Kidney epithelial cell (primary cell): ENCODE results near the gene ACAP3. TPM values are rescaled to one million over a fixed set of nuclear protein-coding genes. Genes with fewer than 3 reads are reported as not detected.

Source experiments
- DNase-seq: peaks from one replicate; pipeline ENCODE4 v3.0.0-alpha.2; 2010; ENCODE audit warnings: low read depth
- H3K27me3 ChIP-seq: 2 replicates; pipeline ENCODE4 v1.6.0; 2011; ENCODE audit warnings: low read length; ENCODE audit not compliant: control insufficient read depth, insufficient read depth
- H3K36me3 ChIP-seq: 2 replicates; pipeline ENCODE4 v1.5.1; 2011; ENCODE audit warnings: low read length; ENCODE audit not compliant: control insufficient read depth, insufficient read depth
- H3K4me3 ChIP-seq: 2 replicates; pipeline ENCODE4 v1.5.1; 2011; ENCODE audit warnings: low read depth, mild to moderate bottlenecking, control low read depth, low read length
- CTCF ChIP-seq: IDR thresholded peaks from 2 replicates; pipeline ENCODE4 v1.5.1; 2011; ENCODE audit warnings: mild to moderate bottlenecking, moderate library complexity, low read length, control low read depth, inconsistent platforms; ENCODE audit not compliant: insufficient read depth, poor library complexity, severe bottlenecking
- total RNA-seq: library from RNA; depleted of rRNA; stranded (reverse); fragments of >200 nt; gene quantifications from 2 replicates; pipeline ENCODE4 v1.2.3, GENCODE V29; 2015

ACAP3 gene
- total RNA-seq, 1 donor from 2014 or later: 37.9 TPM

GRCh38 chr1:1324084-1324523 lies 16.4 kb upstream of the ACAP3 start:
- Histone ChIP-seq H3K27me3 (no peaks in the 10 kb centered on the region), H3K4me3 (peak overlapping the region; percentile 98), H3K36me3 (peaks cover 2% of the 10 kb centered on the region)
- TF ChIP-seq CTCF: no peak
- no peak for DNase-seq

GRCh38 chr1:1322952-1323351 lies 15.2 kb upstream of the ACAP3 start:
- DNase-seq: no peak
- no peak overlapping the region for H3K4me3 ChIP-seq
- H3K36me3 ChIP-seq: peaks cover 2% of the 10 kb centered on the region
- no peaks in the 10 kb centered on the region for H3K27me3 ChIP-seq
- TF ChIP-seq CTCF: no peak

- TF ChIP-seq CTCF: no peak
- H3K36me3 ChIP-seq: peaks cover 2% of the 10 kb centered on the region
- no peak overlapping the region for H3K4me3 ChIP-seq
These were observed 14.7 kb upstream of the ACAP3 start for GRCh38 chr1:1322418-1322817.

GRCh38 chr1:1321477-1321876 lies 13.7 kb upstream of the ACAP3 start:
- Histone ChIP-seq H3K36me3 (peaks cover 2% of the 10 kb centered on the region), H3K4me3 (no peak overlapping the region), H3K27me3 (no peaks in the 10 kb centered on the region)
- TF ChIP-seq CTCF: no peak
- no peak for DNase-seq

More at GRCh38 chr1:1322418-1322817, 14.7 kb upstream of the ACAP3 start:
- H3K27me3 ChIP-seq: no peaks in the 10 kb centered on the region
- no peak for DNase-seq

- H3K4me3 ChIP-seq: no peak overlapping the region
- H3K27me3 ChIP-seq: no peaks in the 10 kb centered on the region
- TF ChIP-seq CTCF: no peak
- H3K36me3 ChIP-seq: peaks cover 2% of the 10 kb centered on the region
- DNase-seq: no peak
These were observed 13.1 kb upstream of the ACAP3 start for GRCh38 chr1:1320666-1321448.

GRCh38 chr1:1319646-1319941 lies 11.9 kb upstream of the ACAP3 start:
- DNase-seq: no peak
- no peak overlapping the region for H3K4me3 ChIP-seq
- no peak for TF ChIP-seq CTCF
- peaks cover 2% of the 10 kb centered on the region for H3K36me3 ChIP-seq
- H3K27me3 ChIP-seq: no peaks in the 10 kb centered on the region
